ENCODE data around the gene STX18. TPM values are rescaled to one million over a fixed set of nuclear protein-coding genes. Genes with fewer than 3 reads are reported as not detected.
A peak's percentile ranks its signal among the peaks of the same experiment; 100 is the strongest.
"Not testable (repeated sequence)": the region's sequence is repeated elsewhere in the genome, so short reads cannot be mapped to it uniquely, and the experiment has no call there.

The STX18 gene
- total and polyA plus RNA-seq, 11 donors: 10.1 to 26.1 (median 18.0) TPM

- no peak for TF ChIP-seq POLR2A (IDR thresholded peaks at IDR 0.05)
- TF ChIP-seq CTCF (IDR thresholded peaks at IDR 0.05): no peak
- Histone ChIP-seq H3K9me3 (no peaks in the 10 kb centered on the region), H3K27ac (peak overlapping the region; percentile 27 to 86 (median 70)), H3K4me1 (peaks cover 0 to 8% (median 0%) of the 10 kb centered on the region in 12 donors), H3K27me3 (no peaks in the 10 kb centered on the region), H3K36me3 (no peaks in the 10 kb centered on the region), H3K4me3 (peak overlapping the region; percentile 55 to 95 (median 64))
- DNase-seq (peak; percentile 54 to 87 (median 72)), ATAC-seq (peak; percentile 64 to 82 (median 70))
- 10 to 14% (median 10%) methylated on average over 8 of the region's 8 CpGs for WGBS, 4 donors
- intact Hi-C loops (cut with DNase I): loop anchor here in 1 of 10 donors (2.0 kb wide), 1 partner anchor 32 kb away; the partner anchor contains the start of gene STX18
These were observed 32.9 kb upstream of the STX18 start for GRCh38 chr4:4574792-4575191.

GRCh38 chr4:4574052-4574451, 32.2 kb upstream of the STX18 start:
- WGBS, 4 donors: 84 to 90% (median 85%) methylated on average over 5 of the region's 5 CpGs
- no peak for DNase-seq
- no peak for ATAC-seq
- TF ChIP-seq CTCF (IDR thresholded peaks at IDR 0.05) (no peak), POLR2A (IDR thresholded peaks at IDR 0.05) (no peak)
- intact Hi-C loops (cut with DNase I): loop anchor here in 1 of 10 donors (2.0 kb wide), 1 partner anchor 31 kb away; the partner anchor contains the start of gene STX18
- no peaks in the 10 kb centered on the region for H3K27me3 ChIP-seq
- peak overlapping the region in 1 of 12 donors; percentile 13 for H3K27ac ChIP-seq
- peaks cover 0 to 8% (median 0%) of the 10 kb centered on the region in 12 donors for H3K4me1 ChIP-seq
- no peak overlapping the region for H3K4me3 ChIP-seq
- H3K36me3 ChIP-seq: no peaks in the 10 kb centered on the region
- no peaks in the 10 kb centered on the region for H3K9me3 ChIP-seq

- intact Hi-C loops (cut with DNase I): no loop called here
These were observed 31.0 kb upstream of the STX18 start for GRCh38 chr4:4572821-4573220.

GRCh38 chr4:4569861-4570260, 28.0 kb upstream of the STX18 start:
- WGBS, 4 donors: 94 to 98% (median 96%) methylated on average over 4 of the region's 4 CpGs
- H3K27ac ChIP-seq; DNase-seq; H3K4me1 ChIP-seq; intact Hi-C loops (cut with DNase I); H3K9me3 ChIP-seq; H3K36me3 ChIP-seq; H3K4me3 ChIP-seq; ATAC-seq; H3K27me3 ChIP-seq: not testable (repeated sequence)

More at GRCh38 chr4:4572821-4573220, 31.0 kb upstream of the STX18 start:
- Histone ChIP-seq H3K4me3 (no peak overlapping the region), H3K9me3 (no peaks in the 10 kb centered on the region), H3K4me1 (peaks cover 0 to 8% (median 0%) of the 10 kb centered on the region in 12 donors), H3K36me3 (no peaks in the 10 kb centered on the region), H3K27me3 (no peaks in the 10 kb centered on the region), H3K27ac (no peak overlapping the region)
- DNase-seq: no peak
- ATAC-seq: no peak
- TF ChIP-seq POLR2A (IDR thresholded peaks at IDR 0.05): no peak
- TF ChIP-seq CTCF (IDR thresholded peaks at IDR 0.05): no peak
- WGBS, 4 donors: 48 to 76% (median 65%) methylated on average over 2 of the region's 2 CpGs
